AG09319 (cell line): ENCODE data around the gene FHIP1B.
"Not testable (repeated sequence)": the region's sequence is repeated elsewhere in the genome, so short reads cannot be mapped to it uniquely, and the experiment has no call there.

Experiments used
- DNase-seq: peaks from one replicate; pipeline ENCODE4 v3.0.0-alpha.2; 2010; ENCODE audit warnings: low read depth; ENCODE audit errors: extremely low read depth
- TF ChIP-seq, protein P1 (sequence below): IDR thresholded peaks from 2 replicates; pipeline ENCODE4 v1.5.1; 2011; ENCODE audit warnings: low read depth, mild to moderate bottlenecking, inconsistent platforms, low read length, moderate library complexity

The FHIP1B gene

DNA sequence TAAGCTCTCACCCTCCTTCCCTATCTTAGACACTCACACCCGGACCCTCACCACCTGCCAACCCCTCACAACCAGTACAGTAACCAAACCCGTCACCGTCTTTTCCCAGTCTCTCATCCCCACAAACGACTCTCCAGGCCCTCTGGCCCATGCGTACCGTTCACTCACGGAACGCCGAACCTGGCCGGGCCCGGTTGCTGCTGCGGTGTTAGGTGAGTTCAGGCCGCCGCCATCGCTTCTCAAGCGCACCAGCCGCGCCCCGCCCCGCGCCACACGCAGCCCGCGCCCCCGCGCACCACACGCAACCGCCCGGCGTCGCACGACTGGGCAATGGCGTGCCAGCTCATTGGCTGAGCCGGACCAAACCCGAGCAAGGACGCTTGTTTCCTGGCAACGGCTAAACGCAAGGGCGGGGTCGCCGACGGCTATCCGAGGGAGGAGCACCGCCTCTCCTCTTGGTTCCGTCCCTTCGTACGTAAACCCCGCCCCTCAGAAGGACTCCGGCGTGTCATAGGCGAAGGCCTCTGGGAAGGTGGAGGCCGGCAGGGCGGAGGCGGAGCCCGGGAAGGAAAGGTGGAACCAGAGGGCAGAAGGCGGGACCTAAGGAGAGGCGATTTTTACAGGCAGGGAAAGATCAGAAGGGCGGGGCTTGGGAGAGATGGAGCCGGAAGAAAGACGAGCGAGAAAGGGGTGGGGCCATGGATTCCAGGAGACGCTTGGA, at the start of gene FHIP1B:
FHIP1B (minus strand) TSS at position 250 of the 721 bp plus-strand sequence. CDS start 10,120 bp downstream, outside the sequence.
- TF ChIP-seq, protein P1, sequence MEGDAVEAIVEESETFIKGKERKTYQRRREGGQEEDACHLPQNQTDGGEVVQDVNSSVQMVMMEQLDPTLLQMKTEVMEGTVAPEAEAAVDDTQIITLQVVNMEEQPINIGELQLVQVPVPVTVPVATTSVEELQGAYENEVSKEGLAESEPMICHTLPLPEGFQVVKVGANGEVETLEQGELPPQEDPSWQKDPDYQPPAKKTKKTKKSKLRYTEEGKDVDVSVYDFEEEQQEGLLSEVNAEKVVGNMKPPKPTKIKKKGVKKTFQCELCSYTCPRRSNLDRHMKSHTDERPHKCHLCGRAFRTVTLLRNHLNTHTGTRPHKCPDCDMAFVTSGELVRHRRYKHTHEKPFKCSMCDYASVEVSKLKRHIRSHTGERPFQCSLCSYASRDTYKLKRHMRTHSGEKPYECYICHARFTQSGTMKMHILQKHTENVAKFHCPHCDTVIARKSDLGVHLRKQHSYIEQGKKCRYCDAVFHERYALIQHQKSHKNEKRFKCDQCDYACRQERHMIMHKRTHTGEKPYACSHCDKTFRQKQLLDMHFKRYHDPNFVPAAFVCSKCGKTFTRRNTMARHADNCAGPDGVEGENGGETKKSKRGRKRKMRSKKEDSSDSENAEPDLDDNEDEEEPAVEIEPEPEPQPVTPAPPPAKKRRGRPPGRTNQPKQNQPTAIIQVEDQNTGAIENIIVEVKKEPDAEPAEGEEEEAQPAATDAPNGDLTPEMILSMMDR = no peak
- peak; percentile 100 for DNase-seq

DNA sequence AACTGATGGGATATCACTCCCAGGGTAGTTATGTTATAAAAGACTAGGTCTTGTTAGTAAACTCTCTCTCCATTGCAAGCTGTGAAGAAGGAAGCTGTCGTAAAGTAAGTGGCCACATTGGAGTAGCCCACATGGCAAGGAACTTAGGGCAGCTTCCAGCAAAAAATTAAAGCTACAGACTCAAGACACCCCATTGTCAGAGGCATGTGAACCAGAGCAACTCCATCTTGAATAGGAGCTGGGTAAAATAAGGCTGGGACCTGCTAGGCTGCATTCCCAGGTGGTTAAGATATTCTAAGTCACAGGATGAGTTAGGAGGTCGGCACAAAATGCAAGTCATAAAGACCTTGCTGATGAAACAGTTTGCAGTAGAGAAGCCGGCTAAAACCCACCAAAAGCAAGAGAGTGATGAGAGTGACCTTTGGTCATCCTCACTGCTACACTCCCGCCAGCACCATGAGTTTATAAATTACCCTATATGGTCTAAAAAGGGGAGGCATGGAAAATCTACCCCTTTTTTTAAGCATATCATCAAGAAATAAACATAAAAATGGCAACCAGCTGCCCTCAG, 49.1 kb upstream of the FHIP1B start:
- DNase-seq = no peak
- TF ChIP-seq, protein P1 = no peak

DNA sequence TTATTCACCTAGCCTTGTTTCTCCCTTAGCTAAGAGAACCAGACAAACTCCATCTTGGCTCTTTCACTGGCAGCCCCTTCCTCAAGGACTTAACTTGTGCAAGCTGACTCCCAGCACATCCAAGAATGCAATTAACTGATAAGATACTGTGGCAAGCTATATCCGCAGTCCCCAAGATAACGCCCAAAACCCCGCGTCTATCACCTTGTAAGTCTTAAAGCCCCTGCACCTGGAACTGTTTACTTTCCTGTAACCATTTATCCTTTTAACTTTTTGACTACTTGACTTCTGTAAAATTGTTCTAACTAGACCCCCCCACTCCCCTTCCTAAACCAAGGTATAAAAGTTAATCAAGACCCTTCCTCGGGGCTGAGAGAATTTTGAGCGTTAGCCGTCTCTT, 46.4 kb upstream of the FHIP1B start:
- DNase-seq = not testable (repeated sequence)

DNA sequence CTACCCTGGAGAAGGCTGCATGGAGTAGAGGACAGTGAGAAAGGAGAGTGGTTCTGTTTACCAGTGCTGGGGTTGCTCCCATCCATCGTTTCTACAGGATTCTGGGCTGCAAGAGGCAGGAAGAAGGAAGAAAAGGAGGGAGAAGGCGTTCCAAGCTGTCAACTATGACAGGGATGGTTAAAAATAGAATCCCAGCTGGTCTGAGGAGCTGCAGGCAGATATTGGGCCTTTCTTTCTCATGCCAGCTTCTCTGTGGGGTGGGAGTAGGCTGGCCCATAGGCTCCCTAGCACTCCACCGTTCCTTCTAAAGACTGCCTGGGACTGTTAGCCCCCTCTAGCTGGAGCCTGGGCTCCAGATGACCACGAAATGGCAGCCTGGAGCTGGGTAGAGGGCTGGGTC, 38.8 kb upstream of the FHIP1B start:
- no peak for DNase-seq
- TF ChIP-seq, protein P1 = no peak

DNA sequence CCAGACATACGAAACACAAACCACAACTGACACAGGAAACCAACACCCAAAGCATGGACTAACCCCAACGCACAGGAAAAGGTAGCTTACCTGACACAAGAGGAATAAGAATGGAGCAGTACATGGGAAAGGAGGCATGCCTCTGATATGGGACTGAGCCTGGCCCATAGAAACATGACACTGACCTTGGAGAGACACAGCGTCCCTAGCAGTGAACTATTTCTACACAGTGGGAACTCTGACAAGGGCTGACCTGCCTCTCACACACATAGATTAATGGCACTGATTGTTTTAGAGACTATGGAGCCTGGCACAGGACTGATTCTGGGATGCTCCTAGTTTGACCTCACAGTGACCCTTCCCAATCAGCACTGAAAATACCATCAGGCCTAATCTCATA, 37.2 kb upstream of the FHIP1B start:
- TF ChIP-seq, protein P1 = no peak
- no peak for DNase-seq

DNA sequence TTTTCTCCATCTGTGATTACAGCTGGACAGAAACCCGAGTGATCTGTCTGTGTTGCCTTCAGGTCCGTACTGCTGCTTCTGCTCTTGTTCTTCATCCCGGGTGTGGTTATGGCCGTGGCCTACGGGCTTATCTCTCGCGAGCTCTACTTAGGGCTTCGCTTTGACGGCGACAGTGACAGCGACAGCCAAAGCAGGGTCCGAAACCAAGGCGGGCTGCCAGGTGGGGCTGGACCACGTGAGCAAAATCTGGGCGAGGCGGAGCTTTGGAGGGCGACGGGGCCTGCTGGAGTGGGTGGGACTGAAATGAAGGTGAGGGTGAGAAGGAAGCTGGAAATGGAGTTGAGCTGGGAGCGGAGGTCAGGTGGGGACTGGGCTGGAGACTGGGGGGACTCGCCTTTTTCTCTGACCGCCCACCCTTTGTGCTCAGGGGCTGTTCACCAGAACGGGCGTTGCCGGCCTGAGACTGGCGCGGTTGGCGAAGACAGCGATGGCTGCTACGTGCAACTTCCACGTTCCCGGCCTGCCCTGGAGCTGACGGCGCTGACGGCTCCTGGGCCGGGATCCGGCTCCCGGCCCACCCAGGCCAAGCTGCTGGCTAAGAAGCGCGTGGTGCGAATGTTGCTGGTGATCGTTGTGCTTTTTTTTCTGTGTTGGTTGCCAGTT, 36.3 kb upstream of the FHIP1B start:
- DNase-seq = no peak
- TF ChIP-seq, protein P1 = no peak

DNA sequence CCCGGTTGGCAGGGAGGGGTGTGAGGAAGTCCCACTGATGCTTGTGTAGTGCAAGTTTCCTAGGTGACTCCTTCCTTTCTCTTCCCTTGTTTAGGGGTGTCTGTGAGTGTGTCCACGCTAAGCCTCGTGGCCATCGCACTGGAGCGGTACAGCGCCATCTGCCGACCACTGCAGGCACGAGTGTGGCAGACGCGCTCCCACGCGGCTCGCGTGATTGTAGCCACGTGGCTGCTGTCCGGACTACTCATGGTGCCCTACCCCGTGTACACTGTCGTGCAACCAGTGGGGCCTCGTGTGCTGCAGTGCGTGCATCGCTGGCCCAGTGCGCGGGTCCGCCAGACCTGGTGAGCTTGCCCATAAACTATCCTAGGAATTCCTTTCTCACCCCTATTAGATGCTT, 35.6 kb upstream of the FHIP1B start:
- TF ChIP-seq, protein P1 = no peak
- no peak for DNase-seq
